Measurements from ENCODE around the gene GPR158.

GRCh38 chr10:25220156-25220555 is 45.4 kb downstream of the GPR158 start:
- TF ChIP-seq POLR2A (IDR thresholded peaks at IDR 0.05; ENCODE audit: low read depth, low read length) (no peak), TAF1 (IDR thresholded peaks at IDR 0.05; ENCODE audit: low read depth, low read length) (no peak), POLR2AphosphoS5 (IDR thresholded peaks at IDR 0.05; ENCODE audit: low read depth, low read length) (no peak), PAX5 (IDR thresholded peaks at IDR 0.05; ENCODE audit: insufficient read depth, low read length, severe bottlenecking) (no peak)
